Ectodermal cell (in vitro differentiated cells): ENCODE data around the gene DCAF4.
A peak's percentile ranks its signal among the peaks of the same experiment; 100 is the strongest.

Source experiments
- H3K27ac ChIP-seq: 2 replicates; pipeline ENCODE4 v1.7.0; 2013; ENCODE audit warnings: mild to moderate bottlenecking, low read depth, low read length; ENCODE audit not compliant: insufficient read depth, poor library complexity, severe bottlenecking
- H3K27me3 ChIP-seq: 2 replicates; pipeline ENCODE4 v1.7.0; 2013; ENCODE audit warnings: mild to moderate bottlenecking, low read length; ENCODE audit not compliant: insufficient read depth, control insufficient read depth, poor library complexity, severe bottlenecking
- H3K36me3 ChIP-seq: one replicate; pipeline ENCODE4 v1.7.0; 2013; ENCODE audit warnings: low read length; ENCODE audit not compliant: control insufficient read depth, insufficient read depth
- H3K4me1 ChIP-seq: one replicate; pipeline ENCODE4 v1.7.0; 2013; ENCODE audit warnings: low read length; ENCODE audit not compliant: control insufficient read depth, insufficient read depth
- H3K4me3 ChIP-seq: 2 replicates; pipeline ENCODE4 v1.7.0; 2013; ENCODE audit warnings: low read depth, low read length, control low read depth; ENCODE audit not compliant: insufficient read depth
- H3K9me3 ChIP-seq: 2 replicates; pipeline ENCODE4 v1.7.0; 2013; ENCODE audit warnings: mild to moderate bottlenecking, low read length, moderate library complexity; ENCODE audit not compliant: control insufficient read depth
- WGBS, 2 experiments: methylation state at CpG; one replicate each; pipeline ENCODE4 v1.1.7; 2013; ENCODE audit warnings: missing lambda C conversion rate in 2 of 2; 5-methylcytosine and 5-hydroxymethylcytosine counted together

DCAF4 gene

GRCh38 chr14:72894323-72894622 is 32.0 kb upstream of the DCAF4 start:
- Histone ChIP-seq H3K36me3 (no peaks in the 10 kb centered on the region), H3K27me3 (peaks cover 60% of the 10 kb centered on the region), H3K4me1 (peaks cover 37% of the 10 kb centered on the region), H3K9me3 (no peaks in the 10 kb centered on the region), H3K27ac (no peak overlapping the region), H3K4me3 (peak overlapping the region; percentile 50)
- WGBS, 2 experiments: 0% methylated on average over 11 of the region's 11 CpGs

GRCh38 chr14:72894623-72895378 is 31.5 kb upstream of the DCAF4 start:
- H3K27me3 ChIP-seq: peaks cover 60% of the 10 kb centered on the region
- H3K9me3 ChIP-seq: no peaks in the 10 kb centered on the region
- 0% methylated on average over 23 to 25 of the region's 25 CpGs for WGBS, 2 experiments
- no peaks in the 10 kb centered on the region for H3K36me3 ChIP-seq
- H3K4me3 ChIP-seq: peak overlapping the region; percentile 50
- H3K27ac ChIP-seq: no peak overlapping the region
- peaks cover 34% of the 10 kb centered on the region for H3K4me1 ChIP-seq

GRCh38 chr14:72898448-72898847 is 27.8 kb upstream of the DCAF4 start:
- peaks cover 10% of the 10 kb centered on the region for H3K4me1 ChIP-seq
- no peaks in the 10 kb centered on the region for H3K9me3 ChIP-seq
- H3K27me3 ChIP-seq: peaks cover 31% of the 10 kb centered on the region
- WGBS, 2 experiments: 56 to 58% methylated on average over 3 of the region's 3 CpGs
- H3K4me3 ChIP-seq: no peak overlapping the region
- no peak overlapping the region for H3K27ac ChIP-seq
- no peaks in the 10 kb centered on the region for H3K36me3 ChIP-seq

GRCh38 chr14:72901361-72901760 is 24.9 kb upstream of the DCAF4 start:
- H3K27ac ChIP-seq: no peak overlapping the region
- H3K4me3 ChIP-seq: no peak overlapping the region
- H3K9me3 ChIP-seq: no peaks in the 10 kb centered on the region
- H3K27me3 ChIP-seq: peaks cover 5% of the 10 kb centered on the region
- WGBS, 2 experiments: 94 to 95% methylated on average over 3 of the region's 3 CpGs
- no peaks in the 10 kb centered on the region for H3K36me3 ChIP-seq
- H3K4me1 ChIP-seq: no peaks in the 10 kb centered on the region

- no peaks in the 10 kb centered on the region for H3K9me3 ChIP-seq
- H3K27ac ChIP-seq: no peak overlapping the region
- no peaks in the 10 kb centered on the region for H3K27me3 ChIP-seq
- no peak overlapping the region for H3K4me3 ChIP-seq
- 91 to 98% methylated on average over 5 of the region's 5 CpGs for WGBS, 2 experiments
- H3K4me1 ChIP-seq: peaks cover 2% of the 10 kb centered on the region
- H3K36me3 ChIP-seq: no peaks in the 10 kb centered on the region
These were observed 23.3 kb upstream of the DCAF4 start for GRCh38 chr14:72902801-72903530.

- 25 to 58% methylated on average over 1 of the region's 1 CpG for WGBS, 2 experiments
- Histone ChIP-seq H3K4me1 (peaks cover 4% of the 10 kb centered on the region), H3K27ac (no peak overlapping the region), H3K4me3 (no peak overlapping the region), H3K36me3 (no peaks in the 10 kb centered on the region), H3K9me3 (no peaks in the 10 kb centered on the region), H3K27me3 (no peaks in the 10 kb centered on the region)
These were observed 22.5 kb upstream of the DCAF4 start for GRCh38 chr14:72903716-72904115.

GRCh38 chr14:72904218-72904617 is 22.0 kb upstream of the DCAF4 start:
- no peak overlapping the region for H3K4me3 ChIP-seq
- no peaks in the 10 kb centered on the region for H3K36me3 ChIP-seq
- WGBS, 2 experiments: 38 to 54% methylated on average over 1 of the region's 1 CpG
- H3K27ac ChIP-seq: no peak overlapping the region
- H3K9me3 ChIP-seq: no peaks in the 10 kb centered on the region
- H3K27me3 ChIP-seq: no peaks in the 10 kb centered on the region
- H3K4me1 ChIP-seq: peaks cover 4% of the 10 kb centered on the region

- Histone ChIP-seq H3K4me3 (no peak overlapping the region), H3K9me3 (no peaks in the 10 kb centered on the region), H3K27me3 (no peaks in the 10 kb centered on the region), H3K27ac (no peak overlapping the region), H3K4me1 (peaks cover 4% of the 10 kb centered on the region), H3K36me3 (no peaks in the 10 kb centered on the region)
- 32 to 36% methylated on average over 5 of the region's 5 CpGs for WGBS, 2 experiments
These were observed 21.3 kb upstream of the DCAF4 start for GRCh38 chr14:72904840-72905561.

GRCh38 chr14:72906316-72906715 is 19.9 kb upstream of the DCAF4 start:
- no peaks in the 10 kb centered on the region for H3K36me3 ChIP-seq

GRCh38 chr14:72906879-72907278 is 19.4 kb upstream of the DCAF4 start:
- Histone ChIP-seq H3K27ac (no peak overlapping the region), H3K4me1 (peaks cover 4% of the 10 kb centered on the region), H3K4me3 (no peak overlapping the region), H3K9me3 (no peaks in the 10 kb centered on the region), H3K36me3 (no peaks in the 10 kb centered on the region), H3K27me3 (no peaks in the 10 kb centered on the region)
- WGBS, 2 experiments: 67 to 82% methylated on average over 1 of the region's 1 CpG

More at GRCh38 chr14:72906316-72906715, 19.9 kb upstream of the DCAF4 start:
- peaks cover 4% of the 10 kb centered on the region for H3K4me1 ChIP-seq
- H3K27me3 ChIP-seq: no peaks in the 10 kb centered on the region
- no peak overlapping the region for H3K27ac ChIP-seq
- WGBS, 2 experiments: 53 to 58% methylated on average over 3 of the region's 3 CpGs
- no peak overlapping the region for H3K4me3 ChIP-seq
- no peaks in the 10 kb centered on the region for H3K9me3 ChIP-seq
